HG03280 (cell line): ENCODE data around the gene ZNF613.
"Not testable (repeated sequence)": the region's sequence is repeated elsewhere in the genome, so short reads cannot be mapped to it uniquely, and the experiment has no call there.

Experiments used
- ATAC-seq: cut with Tn5 transposase; IDR thresholded peaks from one replicate; pipeline ENCODE4 v1.9.1; 2021; ENCODE audit warnings: mild to moderate bottlenecking, moderate library complexity; ENCODE audit not compliant: unreplicated experiment

Gene ZNF613

GRCh38 chr19:51926784-51927741, at the start of gene ZNF613:
ZNF613 (plus strand) TSS chr19:51927472; CDS start chr19:51936221, 8,749 bp downstream.
- peak; percentile 88 for ATAC-seq

GRCh38 chr19:51882518-51882917, 44.8 kb upstream of the ZNF613 start:
- no peak for ATAC-seq

DNA sequence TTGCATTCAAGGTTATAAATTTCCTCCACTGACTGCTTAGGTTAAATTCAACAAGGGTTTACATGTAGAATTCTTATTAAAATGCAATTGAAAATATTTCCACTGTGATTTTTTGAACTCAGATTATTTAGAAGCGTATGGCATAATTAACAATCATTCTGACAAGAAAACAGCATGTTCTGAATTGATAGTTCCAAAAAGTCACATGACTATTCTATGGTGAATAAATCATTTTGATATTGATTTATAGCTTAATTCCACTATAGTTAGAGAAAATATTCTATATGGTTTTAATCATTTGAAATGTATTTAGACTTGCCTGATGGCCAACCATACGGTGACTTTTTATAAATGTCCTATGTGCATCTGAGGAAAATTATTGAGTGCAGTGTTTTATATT, 42.6 kb upstream of the ZNF613 start:
- ATAC-seq, result no peak

GRCh38 chr19:51887522-51888498, 39.5 kb upstream of the ZNF613 start, which contains the start of gene ZNF577:
ZNF577 (minus strand) TSS chr19:51887951; CDS start chr19:51880382, 7,569 bp downstream.
- no peak for ATAC-seq

- ATAC-seq, result no peak
These were observed 37.3 kb upstream of the ZNF613 start for GRCh38 chr19:51889934-51890333.

GRCh38 chr19:51891193-51891747, 36.0 kb upstream of the ZNF613 start:
- no peak for ATAC-seq

DNA sequence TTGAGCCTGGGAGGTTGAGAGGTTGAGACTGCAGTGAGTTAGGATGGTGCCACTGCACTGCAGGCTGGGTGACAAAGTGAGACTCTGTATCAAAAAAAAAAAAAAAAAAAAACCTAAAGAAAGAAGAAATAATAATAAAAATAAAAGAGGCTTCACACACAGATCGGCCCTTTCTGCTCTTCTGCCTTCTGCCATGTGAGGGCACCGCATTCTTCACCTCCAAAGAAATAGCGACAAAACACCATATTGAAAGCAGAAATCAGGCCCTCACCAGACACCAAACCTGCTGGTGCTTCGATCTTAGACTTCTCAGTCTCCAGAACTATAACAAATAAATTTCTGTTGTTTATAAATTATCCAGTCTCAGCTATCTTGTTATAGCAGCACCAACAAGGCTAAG, 25.4 kb upstream of the ZNF613 start:
- no peak for ATAC-seq

DNA sequence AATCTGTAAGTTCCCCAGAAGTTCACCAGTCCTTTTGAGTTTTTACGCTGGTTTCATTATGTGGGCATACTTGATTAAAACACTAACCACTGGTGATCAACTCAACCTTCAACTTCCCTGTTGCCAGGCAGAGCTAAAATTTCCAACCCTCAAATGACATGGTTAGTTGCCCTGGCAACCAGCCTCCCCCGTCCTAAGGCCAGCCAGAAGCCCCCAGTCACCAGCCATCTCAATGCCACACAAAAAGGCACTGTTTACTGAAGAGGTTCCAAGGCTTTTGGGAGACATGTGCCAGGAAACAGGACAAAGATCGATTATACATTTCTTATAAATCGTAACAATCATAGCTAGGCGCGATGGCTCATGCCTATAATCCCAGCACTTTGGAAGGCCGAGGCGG, 24.1 kb upstream of the ZNF613 start:
- ATAC-seq, result no peak

DNA sequence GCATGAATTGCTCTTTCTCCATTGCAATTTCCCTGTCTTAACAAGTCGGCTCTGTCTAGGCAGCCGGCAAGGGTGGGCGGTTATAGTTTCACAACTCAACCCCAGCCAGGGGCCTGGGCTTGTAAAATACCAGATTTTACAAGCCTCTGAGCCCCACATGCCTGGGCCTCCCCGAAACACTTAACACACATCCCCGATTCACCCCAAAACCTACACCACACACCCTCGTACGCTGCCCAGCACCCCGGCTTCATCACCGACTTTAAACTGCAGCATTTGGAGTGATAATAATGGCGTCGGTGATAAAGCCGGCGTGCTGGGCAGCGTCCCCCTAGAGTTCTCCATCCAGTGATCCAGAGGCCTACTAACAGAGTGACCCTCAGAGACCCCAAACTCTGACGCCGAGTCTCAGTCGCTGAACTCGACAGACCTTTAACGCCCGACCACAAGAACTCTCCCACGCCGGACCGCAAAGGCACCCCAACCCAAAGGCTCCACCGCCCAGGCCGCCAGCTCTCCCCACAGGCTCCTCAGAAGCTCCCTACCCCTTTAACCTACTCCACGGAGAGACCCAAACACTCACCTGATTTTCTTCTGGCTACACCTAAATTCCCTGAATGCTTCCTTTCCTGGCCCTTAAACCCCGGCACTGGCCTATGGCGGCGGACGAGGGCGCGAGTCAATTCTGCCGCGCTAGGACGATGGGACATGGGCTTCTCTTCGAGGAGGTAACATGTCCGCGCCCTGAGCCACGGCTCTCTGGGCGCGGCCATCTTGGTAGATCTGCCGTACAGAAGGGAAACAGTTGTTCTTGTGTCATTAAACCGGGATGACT, 22.7 kb upstream of the ZNF613 start, which contains the start of gene ZNF649:
Gene ZNF649, minus strand, starts transcription at position 687 of the 835 bp plus-strand sequence. CDS start 4,910 bp downstream, outside the sequence.
- peak; percentile 92 for ATAC-seq

DNA sequence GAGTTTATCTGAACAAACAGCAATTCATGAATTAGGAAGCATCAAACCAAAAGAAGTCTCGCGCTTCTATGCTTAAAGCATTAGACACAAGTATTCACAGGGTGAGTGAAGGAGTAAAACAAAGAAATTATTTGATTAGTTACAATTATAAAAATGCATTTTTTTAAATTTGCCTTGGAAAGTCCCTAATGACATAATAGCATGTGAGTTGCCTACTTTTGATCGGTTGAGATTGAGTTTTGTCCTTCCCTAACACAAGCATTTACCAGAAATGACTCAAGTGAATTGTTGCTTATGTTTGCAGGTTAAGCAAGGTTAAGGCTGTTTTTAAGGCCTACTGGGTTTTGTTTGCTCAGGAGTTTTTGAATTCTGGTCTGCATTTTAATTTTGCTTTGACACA, 22.1 kb upstream of the ZNF613 start:
- no peak for ATAC-seq

- not testable (repeated sequence) for ATAC-seq
These were observed 21.6 kb upstream of the ZNF613 start for GRCh38 chr19:51905639-51906038.

DNA sequence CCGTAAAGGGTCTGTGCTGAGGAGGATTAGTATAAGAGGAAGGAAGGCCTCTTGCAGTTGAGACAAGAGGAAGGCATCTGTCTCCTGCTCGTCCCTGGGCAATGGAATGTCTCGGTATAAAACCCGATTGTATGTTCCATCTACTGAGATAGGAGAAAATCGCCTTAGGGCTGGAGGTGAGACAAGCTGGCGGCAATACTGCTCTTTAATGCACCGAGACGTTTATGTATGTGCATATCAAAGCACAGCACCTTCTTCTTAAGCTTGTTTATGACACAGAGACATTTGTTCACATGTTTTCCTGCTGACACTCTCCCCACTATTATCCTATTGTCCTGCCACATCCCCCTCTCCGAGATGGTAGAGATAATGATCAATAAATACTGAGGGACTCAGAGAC, 21.2 kb upstream of the ZNF613 start:
- not testable (repeated sequence) for ATAC-seq

DNA sequence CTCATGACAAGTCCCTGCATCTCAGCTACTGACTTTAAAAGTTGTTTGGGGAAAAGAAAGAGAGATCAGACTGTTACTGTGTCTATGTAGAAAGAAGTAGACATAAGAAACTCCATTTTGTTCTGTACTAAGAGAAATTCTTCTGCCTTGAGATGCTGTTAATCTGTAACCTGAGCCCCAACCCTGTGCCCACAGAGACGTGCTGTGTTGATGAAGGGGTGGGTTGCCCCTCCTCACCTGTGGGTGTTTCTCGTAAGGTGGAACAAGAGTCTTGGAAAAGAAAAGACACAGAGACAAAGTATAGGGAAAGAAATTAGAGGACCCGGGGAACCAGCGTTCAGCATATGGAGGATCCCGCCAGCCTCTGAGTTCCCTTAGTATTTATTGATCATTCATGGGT, 19.3 kb upstream of the ZNF613 start:
- ATAC-seq, result not testable (repeated sequence)

GRCh38 chr19:51915324-51915867, 11.9 kb upstream of the ZNF613 start:
- ATAC-seq, result no peak

GRCh38 chr19:51916167-51916566, 11.1 kb upstream of the ZNF613 start:
- ATAC-seq, result no peak

DNA sequence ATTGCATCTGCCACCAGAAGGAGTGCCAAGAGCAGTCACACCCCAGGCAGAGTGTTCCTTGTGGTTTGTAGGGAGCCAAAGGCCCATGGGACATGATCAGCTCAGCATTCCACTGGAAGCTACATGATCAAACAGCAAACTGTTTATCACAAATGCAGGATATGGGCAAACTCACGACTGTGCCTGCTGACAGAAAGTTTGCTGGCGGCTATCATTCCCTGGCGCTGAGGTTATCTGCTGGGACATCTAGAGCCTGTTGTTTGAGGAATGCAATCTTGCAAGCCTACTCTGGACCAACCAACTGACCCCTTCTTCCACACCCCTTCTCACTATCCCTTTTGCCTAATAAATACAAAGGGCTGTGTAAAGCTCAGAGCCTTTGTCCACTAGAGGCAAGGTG, 7.7 kb upstream of the ZNF613 start:
- ATAC-seq, result no peak

- no peak for ATAC-seq
These were observed 5.3 kb upstream of the ZNF613 start for GRCh38 chr19:51921949-51922348.

DNA sequence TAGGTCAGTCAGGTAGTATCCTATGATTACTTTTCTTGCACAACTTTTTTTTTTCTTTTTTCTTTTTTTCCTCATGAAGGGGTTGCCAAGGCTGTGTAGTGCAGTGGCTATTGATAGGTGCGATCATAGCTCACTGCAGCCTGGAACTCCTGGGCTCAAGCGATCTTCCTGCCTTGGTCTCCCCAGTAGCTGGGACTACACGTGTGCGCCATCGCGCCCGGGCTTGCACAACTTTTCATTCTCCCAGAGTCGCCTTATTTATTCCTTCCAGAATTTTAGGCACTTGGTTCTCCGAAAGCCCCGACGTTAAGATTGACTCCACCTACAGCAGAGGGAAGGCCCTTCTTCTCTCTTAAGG, 867 bp upstream of the ZNF613 start:
- ATAC-seq, result no peak

GRCh38 chr19:51927859-51928258, 587 bp downstream of the ZNF613 start:
- ATAC-seq, result no peak

GRCh38 chr19:51931921-51932320, 4.6 kb downstream of the ZNF613 start:
- ATAC-seq, result no peak
